AG10803 (cell line): ENCODE results near the gene APLF.

ENCODE experiments used
- DNase-seq: peaks from one replicate; pipeline ENCODE4 v3.0.0; 2010; ENCODE audit warnings: low read depth
- H3K4me3 ChIP-seq: 2 replicates; pipeline ENCODE4 v1.5.1; 2011; ENCODE audit warnings: mild to moderate bottlenecking, low read length, control low read depth
- CTCF ChIP-seq: conservative IDR thresholded peaks from 2 replicates; pipeline ENCODE4 v1.5.1; 2011; ENCODE audit warnings: mild to moderate bottlenecking, low read length, control low read depth, inconsistent platforms

Gene APLF

DNA sequence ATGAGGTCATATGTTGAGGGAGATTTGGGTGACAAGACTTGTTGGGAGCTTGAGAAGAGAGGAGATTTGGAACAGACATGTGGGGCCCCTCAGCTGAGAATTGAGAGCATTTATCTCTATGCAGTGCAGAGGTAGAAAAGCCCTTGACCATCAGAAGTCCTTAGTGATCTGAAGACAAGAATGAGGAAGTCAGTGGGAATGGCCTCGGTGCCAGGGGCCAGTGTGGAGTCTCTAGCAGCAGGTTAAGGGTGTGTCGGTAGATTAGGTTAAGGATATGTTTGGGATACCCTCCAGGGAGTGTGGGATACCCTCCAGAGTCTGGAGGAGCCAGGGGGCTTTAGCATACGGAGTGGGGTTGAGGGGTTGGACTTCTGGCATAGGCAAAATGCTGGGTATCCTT is 41.9 kb upstream of the APLF start:
- no peak overlapping the region for H3K4me3 ChIP-seq
- no peak for DNase-seq
- no peak for TF ChIP-seq CTCF

- no peak for TF ChIP-seq CTCF
- no peak for DNase-seq
- no peak overlapping the region for H3K4me3 ChIP-seq
These were observed 40.9 kb upstream of the APLF start for GRCh38 chr2:68426446-68426845.

DNA sequence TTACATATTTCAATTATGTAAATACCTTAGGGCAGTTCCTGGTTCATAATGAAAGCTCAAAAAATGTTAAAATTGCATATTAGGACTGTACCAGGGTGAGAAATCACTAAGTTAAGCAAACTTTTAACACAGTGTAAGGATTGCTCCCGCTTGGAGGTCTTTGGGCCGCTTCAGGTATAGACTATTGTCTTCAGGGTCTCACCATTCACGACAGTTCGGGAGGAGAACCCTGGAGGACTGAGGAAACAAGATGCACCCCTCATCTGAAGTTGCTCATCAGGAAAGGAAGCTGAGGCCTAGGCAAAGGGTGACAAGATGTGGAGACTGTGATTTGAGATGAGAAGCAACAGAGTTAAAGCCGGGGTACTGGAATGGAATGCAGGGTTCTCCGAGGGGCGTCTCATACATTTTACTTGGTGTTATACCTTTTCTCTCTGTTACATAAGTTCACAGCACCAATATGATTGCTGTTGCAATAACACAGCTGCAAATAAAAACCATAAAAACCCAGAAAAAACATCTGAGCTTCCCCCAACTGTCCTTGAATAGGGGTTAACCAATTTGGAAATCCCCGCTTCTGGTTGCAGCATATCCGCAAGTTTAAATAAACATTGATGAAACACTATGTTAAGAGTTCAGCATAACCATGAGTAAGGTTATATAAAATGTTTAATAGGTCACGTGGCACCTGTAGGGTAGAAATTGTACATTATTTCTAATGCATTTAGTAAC is 40.4 kb upstream of the APLF start:
- no peak for TF ChIP-seq CTCF
- no peak overlapping the region for H3K4me3 ChIP-seq
- DNase-seq, result no peak

- TF ChIP-seq CTCF, result no peak
- no peak overlapping the region for H3K4me3 ChIP-seq
- DNase-seq, result no peak
These were observed 39.3 kb upstream of the APLF start for GRCh38 chr2:68428126-68428525.

- no peak for TF ChIP-seq CTCF
- DNase-seq, result no peak
These were observed 38.6 kb upstream of the APLF start for GRCh38 chr2:68428746-68429145.

DNA sequence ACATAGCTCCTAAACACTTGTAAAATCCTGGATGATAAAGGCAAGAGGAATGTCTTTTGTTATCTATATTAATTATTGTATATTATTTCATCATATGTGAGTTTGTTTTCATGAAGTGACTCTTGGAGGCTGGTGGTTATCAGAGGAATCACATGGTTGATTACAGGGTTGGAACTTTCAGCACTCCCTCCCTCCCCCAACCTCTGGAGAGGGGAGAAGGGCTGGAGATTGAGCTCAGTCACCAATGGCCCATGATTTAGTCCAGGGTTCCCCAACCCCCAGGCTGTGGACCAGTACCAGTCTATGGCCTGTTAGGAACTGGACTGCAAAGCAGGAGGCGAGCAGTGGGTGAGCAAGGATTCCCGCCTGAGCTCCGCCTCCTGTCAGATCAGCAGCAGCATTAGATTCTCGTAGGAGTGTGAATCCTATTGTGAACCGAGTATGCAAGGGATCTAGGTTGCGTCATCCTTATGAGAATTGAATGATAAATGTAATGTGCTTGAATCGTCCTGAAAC is 38.0 kb upstream of the APLF start:
- DNase-seq, result no peak
- no peak for TF ChIP-seq CTCF
- H3K4me3 ChIP-seq, result no peak overlapping the region

More at GRCh38 chr2:68428746-68429145, 38.6 kb upstream of the APLF start:
- H3K4me3 ChIP-seq, result no peak overlapping the region

DNA sequence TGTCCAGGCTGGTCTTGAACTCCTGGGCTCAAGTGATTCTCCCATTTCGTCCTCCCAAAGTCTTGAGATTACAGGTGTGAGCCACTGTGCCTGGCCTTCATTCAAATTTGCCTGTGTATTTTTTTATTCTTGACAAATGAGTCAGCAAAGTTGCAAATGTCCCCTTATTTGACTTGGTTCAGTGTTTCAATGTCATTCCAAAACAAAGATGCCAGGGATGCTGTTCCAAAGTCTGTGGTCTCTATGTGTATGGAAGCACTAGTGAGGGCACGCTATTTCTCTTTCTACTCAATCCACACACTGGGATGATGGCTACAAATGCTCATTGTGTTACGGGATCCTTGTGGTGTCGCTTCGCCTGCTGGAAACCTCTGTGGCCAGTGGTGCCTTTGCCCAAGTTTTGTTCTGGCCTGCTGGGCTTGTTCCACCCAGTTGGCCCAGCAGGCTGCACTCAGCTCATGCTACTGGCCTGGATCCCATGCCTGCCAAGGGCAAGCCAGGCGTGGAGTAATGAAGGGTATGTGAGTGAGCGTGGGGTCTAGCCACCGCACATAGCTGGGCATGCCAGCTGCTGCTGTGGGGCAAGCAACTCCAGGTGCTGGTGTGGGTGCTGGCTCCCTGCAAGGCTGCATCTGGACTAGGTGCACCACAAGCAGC is 35.9 kb upstream of the APLF start:
- TF ChIP-seq CTCF, result no peak

More for the DNA sequence above, 35.9 kb upstream of the APLF start:
- no peak for DNase-seq
- H3K4me3 ChIP-seq, result no peak overlapping the region
